ENCODE data around the gene OS9. TPM values are rescaled to one million over a fixed set of nuclear protein-coding genes. Genes with fewer than 3 reads are reported as not detected.

The OS9 gene
- total and polyA plus RNA-seq, 9 of the 15 experiments (the other 6 are each of a cell fraction or from before 2014, with no cell fraction given), result 4.6 to 105 (median 89.5) TPM

- TF ChIP-seq, protein P1, sequence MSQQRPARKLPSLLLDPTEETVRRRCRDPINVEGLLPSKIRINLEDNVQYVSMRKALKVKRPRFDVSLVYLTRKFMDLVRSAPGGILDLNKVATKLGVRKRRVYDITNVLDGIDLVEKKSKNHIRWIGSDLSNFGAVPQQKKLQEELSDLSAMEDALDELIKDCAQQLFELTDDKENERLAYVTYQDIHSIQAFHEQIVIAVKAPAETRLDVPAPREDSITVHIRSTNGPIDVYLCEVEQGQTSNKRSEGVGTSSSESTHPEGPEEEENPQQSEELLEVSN (IDR thresholded peaks at IDR 0.05; ENCODE audit: borderline replicate concordance in 1 of 2, extremely low read depth in 1 of 2, insufficient read depth in 1 of 2, insufficient read length in 1 of 2, low read depth in 1 of 2, low read length in 1 of 2, poor library complexity in 1 of 2, severe bottlenecking in 1 of 2), result no peak
- TF ChIP-seq GTF2A2 (tag; IDR thresholded peaks at IDR 0.05) (no peak), SOX6 (IDR thresholded peaks at IDR 0.05) (no peak), CTBP1 (IDR thresholded peaks at IDR 0.05; ENCODE audit: borderline replicate concordance) (no peak; the same call in 1 of the 2 replicates)
Measured at GRCh38 chr12:57766464-57767304, 72.8 kb downstream of the OS9 start, which contains the start of gene CYP27B1 (continued).

DNA sequence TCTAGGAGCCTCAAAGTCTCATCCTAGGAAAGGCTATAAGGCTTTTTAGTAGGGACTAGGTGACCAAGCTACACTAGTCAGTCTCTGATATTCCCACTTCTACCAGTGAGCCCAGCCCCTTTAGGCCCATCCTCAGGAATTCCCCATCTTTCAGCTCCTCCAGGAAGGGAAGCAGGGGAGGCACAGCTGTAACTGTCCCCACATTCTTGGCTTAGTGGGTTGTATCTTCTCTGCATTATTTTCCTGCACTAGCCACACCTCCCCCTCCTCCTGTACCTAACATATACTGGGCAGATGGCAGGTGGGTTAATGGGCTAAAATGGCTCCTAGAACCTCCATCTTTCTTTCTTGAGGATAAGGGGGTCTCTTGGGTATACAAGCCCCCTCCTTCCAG lies 73.4 kb downstream of the OS9 start:
- Histone ChIP-seq H3K27me3 (ENCODE audit: control insufficient read depth in 2 of 2, insufficient read depth in 2 of 2, low read length in 2 of 2) (no peaks in the 10 kb centered on the region), H3K9me1 (ENCODE audit: control insufficient read depth, insufficient read depth, low read length) (no peaks in the 10 kb centered on the region), H3K9ac (ENCODE audit: insufficient read depth in 1 of 2, low read depth in 2 of 2, low read length in 2 of 2) (peak overlapping the region in 1 of 2 experiments; percentile 88; a peak in 1 of 4 replicates), H4K20me1 (replicated peaks; ENCODE audit: control insufficient read depth, insufficient read depth, low read length) (no peaks in the 10 kb centered on the region), H2AFZ (ENCODE audit: low read depth, low read length) (no peak overlapping the region), H3K79me2 (ENCODE audit: control insufficient read depth, insufficient read depth, low read length) (peaks cover 13% of the 10 kb centered on the region), H3K9me3 (replicated peaks; ENCODE audit: control insufficient read depth, insufficient read depth, low read depth, low read length) (no peaks in the 10 kb centered on the region), H3K4me1 (replicated peaks in 1 of 2; ENCODE audit: control insufficient read depth in 2 of 2, insufficient read depth in 2 of 2, low read length in 2 of 2) (peaks cover 18 to 39% of the 10 kb centered on the region in 2 experiments), H3K4me3 (no peak overlapping the region), H3K36me3 (ENCODE audit: control insufficient read depth, insufficient read depth, low read length) (peaks cover 33% of the 10 kb centered on the region), H3K4me2 (ENCODE audit: insufficient read depth, low read length) (peak overlapping the region; percentile 63; the same call in 1 of the 2 replicates), H3K27ac (ENCODE audit: extremely low read depth, low read depth, low read length) (no peak overlapping the region; the same call in 2 of the 3 replicates)
- no TSS peak for BruUV-seq (replicated peaks)
- FAIRE-seq (no peak), DNase-seq (ENCODE audit: extremely low read depth in 1 of 4, low spot score in 3 of 4) (no peak), ATAC-seq (no peak)
- CTCF ChIA-PET (ENCODE audit: low intra/inter-chr PET ratio), result no interaction called here
- in situ Hi-C loops (cut with MboI) (no loop called here), intact Hi-C loops (cut with micrococcal nuclease) (no loop called here)
- POLR2A ChIA-PET, result interaction anchor here (0.6 to 3.8 kb wide), 7 partner anchors 9 to 30 kb away, joined by 3 to 26 read pairs (median 4); partner anchors contain the start of genes CDK4, TSFM and TSPAN31
- TF ChIP-seq ZMIZ1 (IDR thresholded peaks at IDR 0.05; ENCODE audit: low read depth in 2 of 2, low read length in 2 of 2) (no peak), NFXL1 (CRISPR knock-in tag; IDR thresholded peaks at IDR 0.05) (no peak), POLR2AphosphoS5 (IDR thresholded peaks at IDR 0.05; ENCODE audit: control insufficient read depth, insufficient read depth, low read depth, low read length) (0 out of 2 replicates have a peak, but pooled peaks have one; percentile 6), FOXK2 (conservative IDR thresholded peaks at IDR 0.05 in 1 of 2, IDR thresholded peaks at IDR 0.05 in 1 of 2; ENCODE audit: low read depth in 2 of 2) (no peak)
- TF ChIP-seq, protein P2, sequence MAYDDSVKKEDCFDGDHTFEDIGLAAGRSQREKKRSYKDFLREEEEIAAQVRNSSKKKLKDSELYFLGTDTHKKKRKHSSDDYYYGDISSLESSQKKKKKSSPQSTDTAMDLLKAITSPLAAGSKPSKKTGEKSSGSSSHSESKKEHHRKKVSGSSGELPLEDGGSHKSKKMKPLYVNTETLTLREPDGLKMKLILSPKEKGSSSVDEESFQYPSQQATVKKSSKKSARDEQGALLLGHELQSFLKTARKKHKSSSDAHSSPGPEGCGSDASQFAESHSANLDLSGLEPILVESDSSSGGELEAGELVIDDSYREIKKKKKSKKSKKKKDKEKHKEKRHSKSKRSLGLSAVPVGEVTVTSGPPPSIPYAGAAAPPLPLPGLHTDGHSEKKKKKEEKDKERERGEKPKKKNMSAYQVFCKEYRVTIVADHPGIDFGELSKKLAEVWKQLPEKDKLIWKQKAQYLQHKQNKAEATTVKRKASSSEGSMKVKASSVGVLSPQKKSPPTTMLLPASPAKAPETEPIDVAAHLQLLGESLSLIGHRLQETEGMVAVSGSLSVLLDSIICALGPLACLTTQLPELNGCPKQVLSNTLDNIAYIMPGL (CRISPR knock-in tag; IDR thresholded peaks at IDR 0.05), result no peak
- TF ChIP-seq, protein P3, sequence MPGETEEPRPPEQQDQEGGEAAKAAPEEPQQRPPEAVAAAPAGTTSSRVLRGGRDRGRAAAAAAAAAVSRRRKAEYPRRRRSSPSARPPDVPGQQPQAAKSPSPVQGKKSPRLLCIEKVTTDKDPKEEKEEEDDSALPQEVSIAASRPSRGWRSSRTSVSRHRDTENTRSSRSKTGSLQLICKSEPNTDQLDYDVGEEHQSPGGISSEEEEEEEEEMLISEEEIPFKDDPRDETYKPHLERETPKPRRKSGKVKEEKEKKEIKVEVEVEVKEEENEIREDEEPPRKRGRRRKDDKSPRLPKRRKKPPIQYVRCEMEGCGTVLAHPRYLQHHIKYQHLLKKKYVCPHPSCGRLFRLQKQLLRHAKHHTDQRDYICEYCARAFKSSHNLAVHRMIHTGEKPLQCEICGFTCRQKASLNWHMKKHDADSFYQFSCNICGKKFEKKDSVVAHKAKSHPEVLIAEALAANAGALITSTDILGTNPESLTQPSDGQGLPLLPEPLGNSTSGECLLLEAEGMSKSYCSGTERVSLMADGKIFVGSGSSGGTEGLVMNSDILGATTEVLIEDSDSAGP (CRISPR knock-in tag; IDR thresholded peaks at IDR 0.05), result no peak
